DMS153 treated with DMSO at 0.1 percent for 48 hours (cell line): ENCODE results near the gene ALX4.

ENCODE experiments used
- DNase-seq: peaks from one replicate; lab custom pipeline; 2025; ENCODE audit not compliant: unreplicated experiment; lab: John Stamatoyannopoulos, UW

Gene ALX4

GRCh38 chr11:44269369-44270351, 40.3 kb downstream of the ALX4 start:
- DNase-seq, result no peak

GRCh38 chr11:44268614-44269080, 41.3 kb downstream of the ALX4 start:
- no peak for DNase-seq

DNA sequence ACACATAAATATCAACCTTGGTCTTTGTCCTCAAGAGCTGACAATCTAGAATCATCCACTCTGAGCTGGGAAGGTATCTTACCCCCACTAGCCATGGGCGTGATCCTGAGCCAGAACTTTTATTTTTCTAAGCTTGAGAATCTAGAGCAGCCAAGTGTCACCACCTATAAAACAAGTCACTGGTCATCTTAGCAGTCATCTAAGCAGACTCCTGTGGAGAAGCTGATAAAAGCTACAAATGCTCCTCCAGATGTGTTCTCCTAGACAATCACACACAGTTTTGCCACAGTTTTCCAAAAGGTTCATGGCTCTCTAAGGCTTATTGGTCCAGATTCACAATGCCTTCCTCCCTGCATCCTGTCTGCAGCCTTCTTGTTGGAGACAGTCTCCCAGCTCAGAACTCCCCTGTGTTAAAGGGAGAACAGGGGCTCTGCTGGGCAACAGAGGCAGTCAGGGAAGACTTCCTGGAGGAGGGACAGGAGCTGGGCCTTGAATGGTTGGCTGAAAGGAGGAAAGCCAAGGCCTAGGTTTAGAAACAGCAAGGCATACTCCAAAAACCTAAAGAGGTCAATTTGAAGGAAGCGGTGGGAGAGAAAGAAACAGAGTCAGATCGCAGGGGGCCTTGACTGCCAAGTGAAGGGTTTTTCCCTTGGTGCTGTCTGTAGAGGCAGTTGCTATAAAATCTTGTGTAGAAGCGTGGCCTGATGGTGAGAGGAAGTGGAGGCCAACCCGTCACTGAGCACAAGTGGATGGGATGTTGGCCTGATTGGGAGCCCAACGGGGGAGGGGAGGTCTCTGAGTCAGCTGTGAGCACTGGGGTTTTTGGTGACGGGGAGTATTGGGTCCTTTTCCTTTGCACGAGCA, 42.0 kb downstream of the ALX4 start:
- no peak for DNase-seq

GRCh38 chr11:44267006-44267749, 42.8 kb downstream of the ALX4 start:
- no peak for DNase-seq

- no peak for DNase-seq
Measured at GRCh38 chr11:44266056-44266780, 43.7 kb downstream of the ALX4 start.

DNA sequence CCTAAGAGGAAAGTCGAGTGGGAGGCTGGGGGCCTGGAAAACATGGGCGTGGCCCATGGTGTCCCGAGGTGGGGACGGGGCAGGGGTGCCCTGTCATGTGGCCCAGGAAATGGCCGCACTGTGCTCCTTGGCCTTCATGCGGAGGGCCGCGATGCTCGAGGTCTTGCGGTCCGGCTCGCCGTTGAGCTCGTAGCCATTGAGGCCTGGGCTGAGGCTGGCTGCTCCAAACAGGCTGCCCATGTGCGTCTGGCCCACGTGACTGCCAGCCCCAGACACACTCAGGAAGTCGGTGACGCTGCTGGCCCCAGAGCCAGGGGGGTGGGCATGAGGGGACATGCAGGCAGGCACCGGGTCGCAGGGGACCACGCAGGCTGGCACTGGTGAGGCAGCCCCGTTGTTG, 45.2 kb downstream of the ALX4 start:
- DNase-seq, result no peak

- DNase-seq, result no peak
Measured at GRCh38 chr11:44264438-44264749, 45.5 kb downstream of the ALX4 start.

DNA sequence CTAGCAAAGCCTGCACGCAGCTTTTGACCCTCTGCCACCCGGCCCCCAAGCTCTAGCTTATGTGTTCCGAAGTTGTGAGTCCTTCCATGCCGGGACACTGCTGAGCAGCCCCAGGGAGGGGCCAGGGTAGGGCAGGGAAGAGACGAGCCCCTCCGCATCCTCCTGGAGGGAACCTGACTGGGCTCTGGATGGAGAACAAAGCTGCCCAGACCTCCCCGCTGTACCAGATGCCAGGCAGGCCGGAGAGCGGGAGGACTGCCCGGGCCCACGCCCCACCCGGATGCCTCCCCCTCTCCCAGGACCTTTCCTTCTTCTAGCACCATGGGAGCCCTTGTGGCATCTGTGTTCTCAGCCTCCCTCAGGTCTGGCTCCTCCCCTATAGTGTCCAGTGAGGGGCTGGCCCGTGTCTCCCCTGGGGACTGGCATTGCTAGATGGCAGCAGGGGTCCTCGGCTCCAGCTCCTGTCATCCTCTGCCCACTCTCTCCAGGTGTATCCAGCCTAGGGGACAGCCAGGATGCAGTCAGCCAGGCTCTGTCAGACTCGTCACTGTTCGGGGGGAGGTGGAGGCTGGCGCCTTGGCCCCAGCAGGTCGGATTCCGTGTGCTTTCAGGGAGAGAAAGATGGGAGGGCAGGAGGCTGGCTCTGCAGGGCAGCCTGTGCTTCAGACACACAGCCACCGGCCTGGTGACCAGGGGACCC, 46.1 kb downstream of the ALX4 start:
- no peak for DNase-seq

DNA sequence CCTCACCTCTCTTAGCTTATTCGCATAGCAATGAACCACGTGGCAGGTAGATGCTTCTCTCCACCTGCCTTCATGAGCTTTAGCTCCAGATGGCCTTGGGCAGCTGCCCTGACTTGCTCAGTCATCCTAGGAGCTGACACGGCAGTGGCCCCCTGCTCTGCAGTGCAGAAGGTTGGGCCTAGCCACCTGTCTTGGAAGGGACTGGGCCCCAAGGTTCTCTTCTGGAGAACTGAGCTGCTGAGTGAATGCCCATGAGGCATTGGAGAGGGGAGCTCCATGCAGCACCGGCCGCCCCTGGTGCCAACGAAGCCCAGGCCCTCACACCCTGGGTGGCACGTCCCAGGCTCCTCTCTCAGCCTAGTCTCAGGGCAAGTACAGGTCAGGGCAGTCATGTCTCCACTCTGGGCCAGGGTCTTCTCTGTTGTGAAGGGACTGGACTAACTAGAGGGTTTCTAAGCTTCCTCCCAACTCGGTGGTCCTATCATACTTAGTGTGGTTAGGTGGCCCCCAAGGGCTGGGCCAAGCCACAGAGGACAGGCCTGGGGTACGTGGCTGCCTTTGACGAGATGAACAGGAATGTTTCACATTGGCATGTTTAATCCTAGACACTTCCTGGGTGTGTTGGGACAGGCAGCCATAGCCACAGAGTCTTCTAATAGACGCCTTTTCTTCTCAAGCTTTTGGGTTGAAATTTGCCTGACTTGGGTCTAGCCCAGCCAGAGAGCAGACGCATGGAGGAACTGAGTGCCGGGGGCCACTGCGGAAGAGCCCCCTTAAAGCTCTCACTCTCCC, 47.9 kb downstream of the ALX4 start:
- no peak for DNase-seq

DNA sequence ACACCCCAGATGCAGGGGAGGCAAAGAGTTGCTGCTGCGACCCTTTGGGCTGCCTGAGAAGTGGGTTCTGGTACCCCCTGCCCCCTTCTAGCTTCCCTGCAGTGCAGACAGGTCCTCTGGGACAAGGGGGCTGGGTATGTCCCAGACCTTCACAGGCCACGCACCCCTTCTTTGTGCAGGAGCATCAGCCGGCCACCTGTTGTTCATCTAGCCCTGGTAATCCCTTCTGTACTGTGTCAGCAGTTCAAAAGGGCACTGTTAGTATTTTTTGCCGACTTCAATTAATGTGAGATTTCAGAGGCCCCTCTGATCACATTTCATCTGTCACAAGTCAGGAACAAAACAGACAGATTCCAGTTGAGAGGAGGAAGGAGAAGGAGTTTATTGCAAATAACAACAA, 49.9 kb downstream of the ALX4 start:
- DNase-seq, result no peak

DNA sequence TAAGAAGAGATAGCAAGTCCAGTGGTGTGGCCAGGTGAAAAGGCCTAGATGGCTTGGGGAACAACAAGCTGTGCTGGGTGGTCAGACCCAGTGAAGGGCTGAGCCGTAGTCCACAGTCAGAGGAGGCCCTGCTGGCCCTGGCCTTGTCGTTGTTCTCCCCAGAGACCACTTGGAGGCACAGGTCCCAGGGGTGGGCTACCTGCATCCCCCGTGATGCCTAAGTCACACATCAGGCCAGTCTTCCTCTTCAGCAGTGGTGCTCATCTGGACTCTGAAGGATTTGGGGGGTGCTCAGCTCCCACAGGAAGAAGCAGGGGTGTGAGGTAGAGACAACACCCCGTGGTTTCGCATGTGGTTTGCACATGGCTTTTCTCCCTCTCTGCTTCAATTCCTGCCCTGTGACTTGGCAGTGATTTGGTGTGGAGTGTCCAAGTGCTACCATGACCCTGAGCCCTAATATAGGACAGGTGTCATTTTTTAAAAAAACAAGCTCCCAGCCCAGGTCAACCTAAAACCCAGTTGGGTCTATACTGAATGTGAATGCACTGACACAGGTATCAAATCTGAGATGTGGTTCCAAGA, 51.0 kb downstream of the ALX4 start:
- no peak for DNase-seq

- DNase-seq, result no peak
Measured at GRCh38 chr11:44258190-44258489, 51.8 kb downstream of the ALX4 start.

GRCh38 chr11:44257338-44258189, 52.4 kb downstream of the ALX4 start:
- DNase-seq, result no peak

DNA sequence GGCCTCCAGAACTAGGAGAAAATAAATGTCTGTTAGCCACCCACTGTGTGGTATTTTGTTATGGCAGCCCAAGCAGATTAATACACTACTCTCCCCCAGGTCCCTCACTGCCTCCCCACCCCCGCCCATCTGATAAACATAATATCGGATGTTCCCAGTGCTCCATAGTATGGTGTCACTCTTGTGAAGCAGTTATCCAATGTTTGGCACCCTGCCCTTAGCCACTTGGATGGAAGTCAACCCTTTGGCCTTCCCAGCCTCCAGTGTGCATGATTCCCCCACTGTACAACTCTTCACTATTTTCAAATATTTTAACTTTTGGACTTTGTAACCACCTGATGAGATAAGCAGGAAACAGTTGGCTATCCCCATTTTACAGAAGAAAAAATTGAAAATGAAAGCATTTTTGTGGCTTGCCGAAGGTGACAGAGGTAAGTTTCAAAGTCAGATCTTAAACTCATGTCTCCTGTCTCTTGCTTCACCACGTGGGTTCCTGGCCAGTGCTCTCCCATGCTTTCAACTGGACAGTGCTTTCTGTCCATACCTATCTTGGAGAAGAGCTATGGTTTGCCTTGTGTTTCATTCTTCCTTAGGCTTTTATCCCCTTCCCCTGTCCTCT, 53.2 kb downstream of the ALX4 start:
- no peak for DNase-seq

DNA sequence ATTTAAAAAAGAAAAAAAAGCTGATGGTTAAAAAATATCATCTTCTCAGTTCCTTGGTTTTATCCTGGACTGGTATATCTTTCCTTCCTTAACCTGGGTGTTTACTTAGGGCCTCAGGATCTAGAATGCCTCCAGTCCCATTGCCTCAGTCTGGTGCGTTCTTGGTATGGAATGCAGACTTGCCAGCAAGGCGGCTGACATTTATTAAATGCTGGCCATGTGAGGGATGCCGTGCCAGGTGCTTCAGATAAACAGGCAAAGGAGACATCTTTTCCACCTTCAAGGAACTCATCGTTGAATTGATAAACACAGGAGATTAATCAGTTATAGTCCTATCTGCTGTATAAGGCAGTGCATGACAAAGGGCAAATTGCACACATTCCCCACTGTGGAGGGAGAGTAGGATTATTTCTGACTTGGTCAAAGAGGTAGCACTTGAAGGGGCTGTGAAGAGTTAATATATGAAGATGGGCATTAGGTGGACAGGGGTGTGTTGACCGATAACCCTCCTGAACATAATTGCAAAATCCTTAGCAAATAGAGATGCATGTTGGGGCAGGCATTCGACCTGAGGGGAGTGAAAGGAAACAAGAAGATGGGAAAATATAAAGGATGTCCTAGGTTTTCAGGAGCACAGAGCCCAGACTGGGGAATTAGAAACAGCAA, 54.4 kb downstream of the ALX4 start:
- no peak for DNase-seq

- DNase-seq, result no peak
Measured at GRCh38 chr11:44252999-44253602, 56.8 kb downstream of the ALX4 start.

DNA sequence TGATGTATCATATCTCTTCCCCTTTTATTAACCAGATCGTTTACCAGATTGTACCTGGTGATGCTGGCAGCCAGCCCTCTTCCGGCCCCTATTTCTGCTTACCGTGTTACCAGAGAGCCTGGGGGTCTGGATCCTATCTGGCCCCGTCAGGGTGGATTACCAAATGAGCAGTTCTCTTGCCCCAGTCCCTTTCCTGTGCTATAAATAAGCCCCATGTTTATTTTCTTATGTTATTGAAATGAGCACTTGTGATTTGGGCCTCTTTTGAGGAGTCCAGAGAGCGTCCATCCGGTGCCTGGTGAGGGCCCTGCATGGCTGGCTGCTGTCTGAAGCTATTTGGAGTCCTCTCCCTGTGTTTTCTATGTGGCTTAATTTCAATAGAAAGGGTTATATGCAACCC, 59.5 kb downstream of the ALX4 start:
- DNase-seq, result no peak
